Neural cell (in vitro differentiated cells): ENCODE measurements around the gene SLC25A25.

Experiments used
- EP300 ChIP-seq: fragments of 450-650 bp; conservative IDR thresholded peaks from 2 replicates; pipeline ENCODE4 v1.6.1; 2014; ENCODE audit warnings: antibody characterized with exemption, mild to moderate bottlenecking, moderate library complexity; ENCODE audit not compliant: poor library complexity, severe bottlenecking
- EZH2 ChIP-seq: fragments of 200-600, 300-800 bp; shearing (Covaris generic), sonication (generic); IDR thresholded peaks from 2 replicates; pipeline ENCODE4 v1.6.1; 2014; ENCODE audit warnings: antibody characterized with exemption, low read length, borderline replicate concordance, mild to moderate bottlenecking; ENCODE audit not compliant: insufficient read depth, poor library complexity, severe bottlenecking
- POLR2AphosphoS5 ChIP-seq: IDR thresholded peaks from 2 replicates; pipeline ENCODE4 v1.6.1; 2012
- SMC3 ChIP-seq: fragments of 450-650 bp; conservative IDR thresholded peaks from 2 replicates; pipeline ENCODE4 v1.6.1; 2014; ENCODE audit warnings: antibody characterized with exemption, mild to moderate bottlenecking, moderate library complexity; ENCODE audit not compliant: poor library complexity
- TAF1 ChIP-seq: IDR thresholded peaks from 2 replicates; pipeline ENCODE4 v1.6.1; 2012; ENCODE audit warnings: low read depth
- TF ChIP-seq, protein P1 (sequence below): IDR thresholded peaks from 2 replicates; pipeline ENCODE4 v1.6.1; 2012; ENCODE audit warnings: borderline replicate concordance
- TF ChIP-seq, protein P2 (sequence below): fragments of 450-650 bp; IDR thresholded peaks from 2 replicates; pipeline ENCODE4 v1.5.1; 2014; ENCODE audit warnings: antibody characterized with exemption, mild to moderate bottlenecking, moderate library complexity; ENCODE audit not compliant: poor library complexity, severe bottlenecking

DNA sequence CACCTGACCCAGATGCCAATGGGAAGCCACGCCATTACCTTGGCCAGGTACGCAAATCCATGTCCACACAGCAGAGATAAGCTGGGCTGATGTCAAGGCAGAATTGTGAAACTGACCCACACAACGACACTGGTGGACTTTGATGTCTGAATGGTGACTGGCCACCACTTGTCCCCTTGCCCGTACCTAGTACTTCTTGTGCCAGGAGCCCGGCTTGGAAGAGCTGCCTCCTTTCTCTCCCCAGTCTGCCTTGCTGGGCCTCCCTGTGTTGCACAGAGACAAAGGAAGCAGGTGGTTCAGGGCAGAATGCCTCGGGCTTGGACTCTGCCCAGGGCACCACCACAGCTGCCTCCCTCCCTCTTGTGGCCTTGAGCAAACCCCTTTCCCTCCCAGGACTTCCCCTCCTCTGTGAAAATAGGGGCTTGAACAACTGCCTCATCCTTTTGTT, 36.2 kb downstream of the SLC25A25 start:
- no peak for TF ChIP-seq POLR2AphosphoS5
- TF ChIP-seq, protein P1, sequence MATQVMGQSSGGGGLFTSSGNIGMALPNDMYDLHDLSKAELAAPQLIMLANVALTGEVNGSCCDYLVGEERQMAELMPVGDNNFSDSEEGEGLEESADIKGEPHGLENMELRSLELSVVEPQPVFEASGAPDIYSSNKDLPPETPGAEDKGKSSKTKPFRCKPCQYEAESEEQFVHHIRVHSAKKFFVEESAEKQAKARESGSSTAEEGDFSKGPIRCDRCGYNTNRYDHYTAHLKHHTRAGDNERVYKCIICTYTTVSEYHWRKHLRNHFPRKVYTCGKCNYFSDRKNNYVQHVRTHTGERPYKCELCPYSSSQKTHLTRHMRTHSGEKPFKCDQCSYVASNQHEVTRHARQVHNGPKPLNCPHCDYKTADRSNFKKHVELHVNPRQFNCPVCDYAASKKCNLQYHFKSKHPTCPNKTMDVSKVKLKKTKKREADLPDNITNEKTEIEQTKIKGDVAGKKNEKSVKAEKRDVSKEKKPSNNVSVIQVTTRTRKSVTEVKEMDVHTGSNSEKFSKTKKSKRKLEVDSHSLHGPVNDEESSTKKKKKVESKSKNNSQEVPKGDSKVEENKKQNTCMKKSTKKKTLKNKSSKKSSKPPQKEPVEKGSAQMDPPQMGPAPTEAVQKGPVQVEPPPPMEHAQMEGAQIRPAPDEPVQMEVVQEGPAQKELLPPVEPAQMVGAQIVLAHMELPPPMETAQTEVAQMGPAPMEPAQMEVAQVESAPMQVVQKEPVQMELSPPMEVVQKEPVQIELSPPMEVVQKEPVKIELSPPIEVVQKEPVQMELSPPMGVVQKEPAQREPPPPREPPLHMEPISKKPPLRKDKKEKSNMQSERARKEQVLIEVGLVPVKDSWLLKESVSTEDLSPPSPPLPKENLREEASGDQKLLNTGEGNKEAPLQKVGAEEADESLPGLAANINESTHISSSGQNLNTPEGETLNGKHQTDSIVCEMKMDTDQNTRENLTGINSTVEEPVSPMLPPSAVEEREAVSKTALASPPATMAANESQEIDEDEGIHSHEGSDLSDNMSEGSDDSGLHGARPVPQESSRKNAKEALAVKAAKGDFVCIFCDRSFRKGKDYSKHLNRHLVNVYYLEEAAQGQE = no peak
- TF ChIP-seq, protein P2, sequence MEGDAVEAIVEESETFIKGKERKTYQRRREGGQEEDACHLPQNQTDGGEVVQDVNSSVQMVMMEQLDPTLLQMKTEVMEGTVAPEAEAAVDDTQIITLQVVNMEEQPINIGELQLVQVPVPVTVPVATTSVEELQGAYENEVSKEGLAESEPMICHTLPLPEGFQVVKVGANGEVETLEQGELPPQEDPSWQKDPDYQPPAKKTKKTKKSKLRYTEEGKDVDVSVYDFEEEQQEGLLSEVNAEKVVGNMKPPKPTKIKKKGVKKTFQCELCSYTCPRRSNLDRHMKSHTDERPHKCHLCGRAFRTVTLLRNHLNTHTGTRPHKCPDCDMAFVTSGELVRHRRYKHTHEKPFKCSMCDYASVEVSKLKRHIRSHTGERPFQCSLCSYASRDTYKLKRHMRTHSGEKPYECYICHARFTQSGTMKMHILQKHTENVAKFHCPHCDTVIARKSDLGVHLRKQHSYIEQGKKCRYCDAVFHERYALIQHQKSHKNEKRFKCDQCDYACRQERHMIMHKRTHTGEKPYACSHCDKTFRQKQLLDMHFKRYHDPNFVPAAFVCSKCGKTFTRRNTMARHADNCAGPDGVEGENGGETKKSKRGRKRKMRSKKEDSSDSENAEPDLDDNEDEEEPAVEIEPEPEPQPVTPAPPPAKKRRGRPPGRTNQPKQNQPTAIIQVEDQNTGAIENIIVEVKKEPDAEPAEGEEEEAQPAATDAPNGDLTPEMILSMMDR = no peak
- TF ChIP-seq TAF1 = no peak
- no peak for TF ChIP-seq EZH2
- no peak for TF ChIP-seq EP300
- no peak for TF ChIP-seq SMC3
